Measurements from ENCODE around the gene KASH5.

DNA sequence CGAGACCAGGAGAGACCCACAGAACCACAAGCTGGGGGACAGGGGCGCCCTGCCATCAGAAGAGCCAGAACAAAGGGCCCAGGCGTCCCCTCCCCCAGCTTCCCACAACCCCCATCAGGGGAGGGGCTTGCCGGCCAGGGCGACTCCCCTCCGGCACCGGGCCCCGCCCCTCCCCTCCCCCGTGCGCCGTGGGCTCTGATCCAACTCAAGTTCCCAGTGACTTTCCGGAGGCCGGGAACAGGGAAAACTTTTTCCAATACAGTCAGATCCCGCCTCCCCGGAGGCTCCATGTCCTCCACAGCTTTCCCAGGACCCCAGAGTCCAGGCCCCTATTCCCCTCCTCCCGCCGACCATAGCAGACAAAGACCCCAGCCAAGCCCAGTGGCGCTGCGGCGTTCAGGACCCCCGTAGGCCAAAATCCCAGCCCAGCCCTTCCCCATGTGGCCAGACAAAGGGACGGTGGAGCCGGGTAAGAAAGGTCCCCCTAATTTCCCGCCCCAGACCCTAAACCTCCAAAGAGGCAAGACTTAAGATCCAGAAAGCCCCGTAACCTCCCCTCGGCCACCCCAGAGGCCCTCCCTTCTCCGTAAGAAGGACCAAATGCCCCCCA, 26.5 kb upstream of the KASH5 start:
- TF ChIP-seq, protein P1, sequence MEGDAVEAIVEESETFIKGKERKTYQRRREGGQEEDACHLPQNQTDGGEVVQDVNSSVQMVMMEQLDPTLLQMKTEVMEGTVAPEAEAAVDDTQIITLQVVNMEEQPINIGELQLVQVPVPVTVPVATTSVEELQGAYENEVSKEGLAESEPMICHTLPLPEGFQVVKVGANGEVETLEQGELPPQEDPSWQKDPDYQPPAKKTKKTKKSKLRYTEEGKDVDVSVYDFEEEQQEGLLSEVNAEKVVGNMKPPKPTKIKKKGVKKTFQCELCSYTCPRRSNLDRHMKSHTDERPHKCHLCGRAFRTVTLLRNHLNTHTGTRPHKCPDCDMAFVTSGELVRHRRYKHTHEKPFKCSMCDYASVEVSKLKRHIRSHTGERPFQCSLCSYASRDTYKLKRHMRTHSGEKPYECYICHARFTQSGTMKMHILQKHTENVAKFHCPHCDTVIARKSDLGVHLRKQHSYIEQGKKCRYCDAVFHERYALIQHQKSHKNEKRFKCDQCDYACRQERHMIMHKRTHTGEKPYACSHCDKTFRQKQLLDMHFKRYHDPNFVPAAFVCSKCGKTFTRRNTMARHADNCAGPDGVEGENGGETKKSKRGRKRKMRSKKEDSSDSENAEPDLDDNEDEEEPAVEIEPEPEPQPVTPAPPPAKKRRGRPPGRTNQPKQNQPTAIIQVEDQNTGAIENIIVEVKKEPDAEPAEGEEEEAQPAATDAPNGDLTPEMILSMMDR (IDR thresholded peaks at IDR 0.05; ENCODE audit: insufficient read depth, low read length) = no peak
- no peak for TF ChIP-seq GABPA (IDR thresholded peaks at IDR 0.05; ENCODE audit: low read depth)
- TF ChIP-seq, protein P2, sequence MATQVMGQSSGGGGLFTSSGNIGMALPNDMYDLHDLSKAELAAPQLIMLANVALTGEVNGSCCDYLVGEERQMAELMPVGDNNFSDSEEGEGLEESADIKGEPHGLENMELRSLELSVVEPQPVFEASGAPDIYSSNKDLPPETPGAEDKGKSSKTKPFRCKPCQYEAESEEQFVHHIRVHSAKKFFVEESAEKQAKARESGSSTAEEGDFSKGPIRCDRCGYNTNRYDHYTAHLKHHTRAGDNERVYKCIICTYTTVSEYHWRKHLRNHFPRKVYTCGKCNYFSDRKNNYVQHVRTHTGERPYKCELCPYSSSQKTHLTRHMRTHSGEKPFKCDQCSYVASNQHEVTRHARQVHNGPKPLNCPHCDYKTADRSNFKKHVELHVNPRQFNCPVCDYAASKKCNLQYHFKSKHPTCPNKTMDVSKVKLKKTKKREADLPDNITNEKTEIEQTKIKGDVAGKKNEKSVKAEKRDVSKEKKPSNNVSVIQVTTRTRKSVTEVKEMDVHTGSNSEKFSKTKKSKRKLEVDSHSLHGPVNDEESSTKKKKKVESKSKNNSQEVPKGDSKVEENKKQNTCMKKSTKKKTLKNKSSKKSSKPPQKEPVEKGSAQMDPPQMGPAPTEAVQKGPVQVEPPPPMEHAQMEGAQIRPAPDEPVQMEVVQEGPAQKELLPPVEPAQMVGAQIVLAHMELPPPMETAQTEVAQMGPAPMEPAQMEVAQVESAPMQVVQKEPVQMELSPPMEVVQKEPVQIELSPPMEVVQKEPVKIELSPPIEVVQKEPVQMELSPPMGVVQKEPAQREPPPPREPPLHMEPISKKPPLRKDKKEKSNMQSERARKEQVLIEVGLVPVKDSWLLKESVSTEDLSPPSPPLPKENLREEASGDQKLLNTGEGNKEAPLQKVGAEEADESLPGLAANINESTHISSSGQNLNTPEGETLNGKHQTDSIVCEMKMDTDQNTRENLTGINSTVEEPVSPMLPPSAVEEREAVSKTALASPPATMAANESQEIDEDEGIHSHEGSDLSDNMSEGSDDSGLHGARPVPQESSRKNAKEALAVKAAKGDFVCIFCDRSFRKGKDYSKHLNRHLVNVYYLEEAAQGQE (IDR thresholded peaks at IDR 0.05; ENCODE audit: insufficient replicate concordance, low read depth) = no peak
- no peak for TF ChIP-seq POLR2AphosphoS5 (IDR thresholded peaks at IDR 0.05; ENCODE audit: low read depth)
- no peak for TF ChIP-seq SPI1 (IDR thresholded peaks at IDR 0.05; ENCODE audit: borderline replicate concordance, low read depth)
